Measurements from ENCODE around the gene ZNF12.
"Not testable (repeated sequence)": the region's sequence is repeated elsewhere in the genome, so short reads cannot be mapped to it uniquely, and the experiment has no call there.

Gene ZNF12

DNA sequence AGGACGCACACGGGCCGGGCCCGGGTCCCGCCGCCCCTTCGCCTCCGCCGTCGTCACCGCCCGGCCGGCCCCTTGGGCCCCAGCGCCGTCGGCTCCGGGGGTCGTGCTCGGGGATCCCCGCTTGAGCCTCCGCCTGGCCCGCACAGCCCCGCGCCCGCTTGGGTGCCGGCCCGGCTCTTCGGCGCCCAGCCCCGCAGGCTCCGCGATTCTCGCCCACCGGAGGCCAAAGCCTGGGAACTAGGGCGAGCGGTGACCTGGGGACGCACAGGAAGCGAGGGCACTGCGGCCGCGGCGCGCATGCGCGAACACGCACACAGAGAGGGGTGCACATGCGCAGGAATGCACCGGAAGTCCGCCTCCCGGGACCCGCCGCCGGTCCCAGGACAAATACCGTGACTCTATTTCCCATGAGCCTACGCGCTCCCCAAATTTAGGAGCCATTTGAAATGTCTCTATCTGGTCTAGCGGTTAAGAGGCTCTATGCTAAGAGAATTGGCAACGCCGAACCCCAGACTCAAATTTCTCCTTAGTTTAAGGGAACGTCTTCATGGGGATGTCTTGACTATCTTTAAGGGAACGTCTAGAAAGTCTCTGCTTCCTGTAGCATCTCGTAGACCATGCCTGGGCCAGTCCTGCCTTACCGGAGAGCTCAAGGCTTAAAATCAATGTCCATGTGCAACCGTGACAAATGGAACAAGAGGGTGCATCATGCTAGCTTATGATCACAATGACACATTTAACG lies at the start of gene ZNF12:
TSS of gene ZNF12 (minus strand) at position 282 of the 742 bp plus-strand sequence. CDS start 1,774 bp downstream, outside the sequence.
- DNase-seq, result peak; percentile 88

DNA sequence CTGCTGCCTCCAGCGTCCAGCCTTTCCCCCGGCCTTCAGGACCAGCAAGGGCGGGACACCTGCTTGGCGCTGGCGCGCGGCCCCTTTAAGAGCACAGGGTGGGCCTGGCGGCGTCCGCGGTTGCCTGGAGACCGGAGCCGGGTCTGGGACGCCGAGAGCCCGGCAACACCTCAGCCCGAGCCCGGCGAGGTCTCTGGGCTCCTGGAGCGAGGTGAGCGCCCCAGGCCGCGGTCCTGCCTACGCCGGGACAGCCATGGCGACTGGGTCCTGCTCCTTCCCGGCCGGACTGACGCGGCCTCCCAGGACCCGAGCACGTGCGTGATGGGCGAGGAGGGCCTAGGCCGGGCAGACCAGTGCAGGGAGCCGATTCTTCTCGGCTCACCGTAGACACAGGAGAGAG lies 47.2 kb upstream of the ZNF12 start, which contains the start of gene RSPH10B2:
TSS of gene RSPH10B2 (plus strand) at position 140 of the 400 bp plus-strand sequence. CDS start 3,575 bp downstream, outside the sequence.
- DNase-seq, result not testable (repeated sequence)

DNA sequence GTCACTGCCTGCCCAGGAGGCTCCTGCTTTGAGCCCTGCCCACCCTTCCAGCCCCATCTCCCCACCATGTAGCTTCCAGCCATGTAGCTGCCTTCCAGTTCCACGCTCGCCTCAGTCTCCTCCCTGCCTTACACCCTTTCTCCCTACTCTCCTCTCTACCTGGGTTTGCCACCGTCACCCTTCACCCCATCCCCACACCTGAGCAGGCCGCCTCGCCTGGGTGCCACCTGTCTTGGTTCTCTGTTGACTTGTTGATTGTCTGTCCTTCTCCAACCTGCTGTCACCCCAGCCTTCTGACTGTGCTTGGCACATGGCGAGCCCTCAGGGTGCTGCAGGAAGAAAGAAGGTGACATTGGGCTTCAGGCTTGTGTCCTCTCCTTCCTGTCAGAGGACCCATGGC lies 43.4 kb upstream of the ZNF12 start:
- DNase-seq, result not testable (repeated sequence)

DNA sequence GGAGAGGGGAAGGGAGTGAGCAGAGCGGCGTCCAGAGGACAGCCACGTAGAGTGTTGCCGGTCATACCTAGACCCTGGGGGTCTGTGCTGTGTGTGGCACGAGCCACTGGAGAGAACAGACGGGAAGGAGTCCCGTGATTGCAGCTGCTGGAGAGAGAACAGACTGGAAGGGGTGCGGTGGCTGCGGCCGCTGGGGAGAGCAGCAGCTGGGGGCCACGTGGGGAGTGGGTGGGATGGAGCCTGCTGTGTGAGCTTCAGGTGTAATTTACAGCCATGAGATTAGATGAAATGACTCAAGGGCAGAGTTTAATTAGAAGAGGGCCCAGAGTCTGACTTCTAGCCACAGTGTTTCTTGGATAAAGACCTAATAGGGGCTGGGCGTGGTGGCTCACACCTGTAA lies 42.6 kb upstream of the ZNF12 start:
- not testable (repeated sequence) for DNase-seq

DNA sequence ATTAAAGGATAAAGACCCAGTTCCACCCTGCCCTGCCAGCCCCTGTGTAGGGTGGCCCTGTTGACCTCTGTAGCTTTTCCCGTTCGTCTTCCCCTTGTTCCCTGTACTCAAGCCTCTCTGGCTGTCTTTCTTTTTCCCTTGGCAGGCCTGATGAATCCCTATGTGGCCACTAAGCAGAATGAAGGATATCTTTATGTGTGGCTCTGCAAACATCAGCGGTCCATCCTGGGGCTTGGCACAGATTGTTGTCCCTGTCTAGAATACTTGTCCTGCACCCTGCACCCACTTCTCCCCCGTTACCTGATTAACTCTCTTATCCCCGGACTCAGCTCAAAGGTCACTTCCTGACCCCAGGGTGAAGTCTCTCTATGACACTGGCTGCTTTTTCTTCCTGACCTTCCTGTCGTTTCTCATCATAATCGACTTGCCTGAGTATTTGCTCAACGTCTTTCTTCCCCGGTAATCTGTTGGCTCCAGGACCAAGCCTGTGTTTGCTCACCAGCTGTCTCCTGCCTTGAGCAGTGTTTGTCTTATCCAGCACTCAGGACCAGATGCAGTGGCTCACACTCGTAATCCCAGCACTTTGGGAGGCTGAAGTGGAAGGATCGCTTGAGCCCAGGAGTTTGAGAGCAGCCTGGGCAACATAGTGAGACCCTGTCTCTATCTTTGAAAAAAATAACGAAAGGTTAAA lies 37.8 kb upstream of the ZNF12 start:
- not testable (repeated sequence) for DNase-seq

DNA sequence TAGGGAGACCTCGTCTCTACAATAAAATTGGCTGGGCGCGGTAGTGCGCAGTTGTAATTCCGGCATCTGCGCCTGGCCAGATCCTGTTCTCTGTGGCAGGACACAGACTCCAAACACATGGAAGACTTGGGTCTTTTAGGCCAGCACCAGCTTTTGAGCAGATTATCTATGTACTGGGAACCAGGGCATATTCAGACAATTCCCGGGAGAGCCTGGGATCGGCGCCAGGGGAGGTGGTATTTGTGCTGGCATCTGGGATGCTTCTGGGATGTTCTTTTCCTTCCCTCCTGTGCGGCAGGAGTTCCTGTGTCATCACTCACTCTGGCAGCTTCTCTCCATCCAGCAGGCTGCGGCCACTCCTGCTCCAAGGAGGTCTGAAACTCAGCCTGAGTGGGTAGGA lies 31.7 kb upstream of the ZNF12 start:
- not testable (repeated sequence) for DNase-seq

DNA sequence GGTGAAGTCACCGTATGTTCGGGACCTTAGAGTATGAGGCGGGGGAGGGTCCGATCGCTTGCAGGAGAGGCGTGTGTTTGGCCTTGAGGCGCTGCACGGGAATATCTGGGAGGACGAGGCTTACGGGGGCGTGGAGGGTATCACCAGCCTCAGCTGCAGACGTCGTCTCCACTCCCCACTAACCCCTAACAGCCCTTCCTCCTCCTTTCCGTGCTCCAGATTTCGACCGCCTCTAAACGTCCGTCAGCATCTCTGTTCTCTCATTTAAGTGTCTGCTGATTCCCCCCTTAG lies 23.5 kb upstream of the ZNF12 start:
- no peak for DNase-seq

DNA sequence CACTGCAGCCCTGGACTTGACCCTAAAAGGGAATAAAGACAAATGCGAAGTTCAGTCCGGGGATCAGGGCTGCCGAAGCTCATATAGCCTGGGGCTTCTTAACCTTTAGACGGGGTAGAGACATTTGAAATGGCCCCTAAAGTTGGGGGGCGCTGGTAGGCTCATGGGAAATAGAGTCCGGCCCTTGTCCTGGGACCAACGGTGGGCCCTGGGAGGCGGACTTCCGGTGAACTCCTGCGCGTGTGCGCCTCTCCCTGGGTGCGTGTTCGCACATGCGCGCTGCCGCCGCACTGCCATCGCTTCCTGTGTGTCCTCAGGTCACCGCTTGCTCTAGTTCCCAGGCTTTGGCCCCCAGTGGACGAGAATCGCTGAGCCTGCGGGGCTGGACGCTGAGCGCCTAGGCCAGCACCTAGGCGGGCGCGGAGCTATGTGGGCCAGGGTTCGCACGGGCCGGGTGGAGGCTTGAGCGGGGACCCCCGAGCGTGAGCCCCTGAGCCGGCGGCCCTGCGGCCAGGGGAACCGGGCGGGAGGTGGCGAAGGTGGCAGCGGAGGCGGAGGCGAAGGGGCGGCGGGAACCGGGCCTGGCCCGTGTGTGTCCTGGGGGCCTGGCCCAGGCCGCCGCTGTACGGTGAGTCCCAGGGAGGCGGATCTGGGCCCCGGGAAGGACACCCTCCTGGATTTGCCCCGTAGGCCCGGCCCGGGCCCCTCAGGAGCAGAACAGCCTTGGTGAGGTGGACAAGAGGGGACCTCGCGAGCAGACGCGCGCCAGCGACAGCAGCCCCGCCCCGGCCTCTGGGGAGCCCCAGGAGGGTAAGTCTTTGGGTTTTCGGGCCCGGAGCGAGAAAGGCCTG lies 23.0 kb upstream of the ZNF12 start:
- DNase-seq, result peak; percentile 75

DNA sequence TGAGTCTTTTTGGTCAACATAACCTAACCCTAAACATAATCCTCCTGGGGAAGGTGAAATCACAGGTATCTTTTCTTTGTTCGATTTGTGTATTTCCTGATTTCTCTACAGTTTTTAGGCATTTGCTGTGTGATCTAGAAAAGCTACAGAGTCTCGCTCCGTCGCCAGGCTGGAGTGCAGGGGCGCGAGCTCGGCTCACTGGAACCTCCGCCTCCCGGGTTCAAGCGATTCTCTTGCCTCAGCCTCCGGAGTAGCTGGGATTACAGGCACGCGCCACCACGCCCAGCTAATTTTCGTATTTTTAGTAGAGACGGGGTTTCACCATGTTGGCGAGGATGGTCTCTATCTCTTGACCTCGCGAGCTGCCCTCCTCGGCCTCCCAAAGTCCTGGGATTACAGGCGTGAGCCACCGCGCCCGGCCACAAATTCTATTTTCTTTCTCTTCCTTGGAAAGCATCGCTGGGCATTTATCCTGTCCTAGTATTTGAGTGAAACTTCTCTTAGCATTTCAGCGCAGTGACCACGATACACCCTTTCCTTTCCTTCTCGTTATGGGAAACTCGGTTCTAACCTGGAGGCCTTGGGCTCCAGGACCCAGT lies 22.2 kb upstream of the ZNF12 start:
- DNase-seq, result not testable (repeated sequence)

DNA sequence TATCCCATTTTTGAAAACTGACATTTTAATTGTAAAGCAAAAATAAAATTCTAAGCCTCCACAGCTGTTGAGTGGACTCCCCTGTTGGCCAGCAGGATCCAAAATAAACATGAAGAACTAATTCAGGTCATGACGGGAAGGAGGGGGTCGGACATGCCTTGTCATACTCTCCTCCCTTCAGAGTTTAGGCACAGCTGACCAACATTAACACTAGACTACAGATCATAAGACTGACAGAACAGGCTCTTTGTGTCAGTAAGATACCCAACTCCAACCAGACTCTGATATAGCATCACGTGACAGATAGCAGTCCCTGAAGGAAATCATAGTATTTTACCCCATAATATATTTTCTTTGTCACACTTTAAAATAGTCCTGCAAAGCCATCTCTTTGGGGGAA lies 20.9 kb upstream of the ZNF12 start:
- DNase-seq, result no peak

DNA sequence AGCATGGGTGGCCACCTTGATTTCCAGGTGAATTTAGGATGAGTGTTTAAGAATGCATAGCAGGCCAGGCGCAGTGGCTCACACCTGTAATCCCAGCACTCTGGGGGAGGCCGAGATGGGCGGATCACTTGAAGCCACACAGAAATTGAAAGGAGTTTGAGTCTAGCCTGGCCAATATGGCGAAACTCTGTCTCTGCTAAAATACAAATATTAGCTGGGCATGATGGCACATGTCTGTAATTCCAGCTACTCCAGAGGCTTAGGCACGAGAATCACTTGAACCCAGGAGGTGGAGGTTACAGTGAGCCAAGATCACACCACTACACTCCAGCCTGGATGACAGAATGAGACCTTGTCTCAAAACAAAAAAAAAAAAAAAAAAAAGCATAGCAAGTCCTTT lies 19.6 kb upstream of the ZNF12 start:
- DNase-seq, result not testable (repeated sequence)

DNA sequence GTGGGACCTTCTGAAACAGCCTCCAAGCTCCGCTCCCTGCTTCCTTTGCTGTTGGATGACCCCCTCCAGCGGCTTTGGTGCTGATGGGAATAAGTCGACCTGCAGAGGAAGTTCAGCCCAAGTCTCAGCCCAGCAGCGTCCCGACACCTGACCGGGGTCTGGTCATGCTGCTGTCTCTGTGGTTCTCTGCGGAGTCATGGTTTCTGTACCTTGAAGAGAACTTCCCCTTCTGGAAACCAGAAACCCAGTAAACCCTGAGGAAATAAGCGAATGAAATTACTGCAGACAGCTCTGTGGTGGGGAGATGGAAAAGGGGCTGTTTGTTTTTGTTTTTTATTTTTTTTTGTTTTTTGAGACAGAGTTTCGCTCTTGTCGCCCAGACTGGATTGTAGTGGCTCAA lies 18.3 kb upstream of the ZNF12 start:
- DNase-seq, result no peak

DNA sequence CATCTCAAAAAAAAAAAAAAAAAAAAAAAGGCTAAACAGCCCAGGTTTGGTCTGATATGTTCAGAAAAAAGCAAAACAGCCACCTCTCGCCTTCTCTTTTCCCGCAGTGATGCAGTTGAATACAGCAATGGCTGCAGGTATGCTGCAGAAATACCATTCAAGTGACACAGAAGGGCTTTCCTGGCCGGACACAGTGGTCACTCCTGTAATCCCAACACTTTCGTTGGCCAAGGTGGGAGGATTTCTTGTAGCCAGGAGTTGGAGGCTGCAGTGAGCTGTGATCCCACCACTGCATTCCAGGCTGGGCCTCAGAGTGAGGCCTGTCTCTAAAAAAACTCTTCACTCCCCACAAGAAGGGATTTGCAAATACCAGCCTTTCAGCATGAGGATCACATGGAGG lies 17.6 kb upstream of the ZNF12 start:
- DNase-seq, result not testable (repeated sequence)

DNA sequence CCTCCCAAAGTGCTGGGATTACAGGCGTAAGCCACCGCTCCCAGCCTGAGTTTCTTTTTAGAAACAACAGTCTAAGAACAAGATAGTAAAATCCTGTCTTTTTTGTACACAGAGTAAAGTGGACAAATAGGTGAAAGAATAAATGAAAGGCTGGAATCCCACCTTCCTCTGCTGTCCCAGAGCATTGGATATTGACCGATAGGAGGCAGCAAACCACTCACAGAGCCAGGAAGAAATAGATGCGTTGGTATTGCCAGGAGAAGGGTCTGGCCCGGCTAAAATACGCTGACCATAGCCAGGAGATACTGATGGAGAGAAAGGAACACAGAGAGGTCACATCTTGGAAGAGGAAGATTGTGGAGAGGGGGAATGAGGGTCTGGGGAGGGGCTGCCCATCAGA lies 11.4 kb upstream of the ZNF12 start:
- no peak for DNase-seq

DNA sequence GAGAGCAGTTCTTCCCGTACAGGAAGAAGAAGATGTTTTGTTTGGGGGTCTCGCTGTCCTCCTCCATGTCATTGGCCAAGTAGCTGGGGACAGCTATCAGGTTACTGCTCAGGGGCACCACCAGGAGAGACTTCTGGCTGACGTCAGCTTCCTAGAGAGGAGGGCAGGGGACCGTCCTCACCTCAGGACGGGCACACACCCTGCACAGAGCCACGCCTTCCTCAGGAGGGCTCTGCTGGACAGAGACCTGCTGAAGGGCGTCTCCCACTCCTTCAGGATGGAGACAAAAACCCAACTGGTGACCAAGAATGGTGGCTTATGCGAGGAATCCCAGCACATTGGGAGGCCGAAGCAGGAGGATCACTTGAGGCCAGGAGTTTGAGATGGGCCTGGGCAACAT lies 9.2 kb upstream of the ZNF12 start:
- DNase-seq, result not testable (repeated sequence)

DNA sequence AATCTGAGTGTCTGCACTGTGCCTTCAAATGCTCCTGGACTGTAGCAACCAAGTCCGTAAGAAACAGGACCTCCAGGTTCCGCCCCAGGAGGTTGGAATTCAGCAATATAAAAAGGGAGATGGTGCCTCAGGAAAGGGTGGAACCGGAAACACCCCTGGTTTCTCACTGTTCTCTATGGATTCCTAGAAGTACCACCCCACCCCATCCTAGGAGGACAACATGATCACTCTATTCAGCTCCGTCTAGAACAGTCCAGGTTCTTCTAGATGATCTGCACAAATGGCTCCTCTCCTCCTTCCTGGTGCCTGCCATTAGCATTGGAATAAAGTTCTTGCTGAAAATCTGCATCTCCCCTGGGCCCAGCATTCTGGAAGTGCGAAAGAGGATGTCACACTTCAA lies 7.6 kb upstream of the ZNF12 start:
- no peak for DNase-seq

DNA sequence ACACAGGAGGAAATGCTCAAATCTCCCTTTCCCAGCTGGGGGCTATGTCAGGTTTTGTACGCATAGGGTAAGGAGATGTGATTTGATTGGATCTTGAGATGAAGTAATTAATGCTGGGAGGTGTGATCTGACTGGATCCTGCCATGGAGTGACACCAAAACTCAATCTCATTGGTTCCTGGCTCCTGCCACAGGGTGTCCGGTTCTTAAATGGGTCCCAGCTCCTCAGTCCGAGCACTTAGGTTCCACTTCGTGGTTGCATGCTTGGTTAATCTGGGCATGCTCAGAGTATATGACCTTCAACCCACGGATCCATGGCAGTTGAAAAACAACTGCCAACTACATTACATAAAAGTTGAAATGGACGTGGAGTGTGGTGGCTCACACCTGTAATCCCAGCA lies 3.1 kb upstream of the ZNF12 start:
- DNase-seq, result no peak

DNA sequence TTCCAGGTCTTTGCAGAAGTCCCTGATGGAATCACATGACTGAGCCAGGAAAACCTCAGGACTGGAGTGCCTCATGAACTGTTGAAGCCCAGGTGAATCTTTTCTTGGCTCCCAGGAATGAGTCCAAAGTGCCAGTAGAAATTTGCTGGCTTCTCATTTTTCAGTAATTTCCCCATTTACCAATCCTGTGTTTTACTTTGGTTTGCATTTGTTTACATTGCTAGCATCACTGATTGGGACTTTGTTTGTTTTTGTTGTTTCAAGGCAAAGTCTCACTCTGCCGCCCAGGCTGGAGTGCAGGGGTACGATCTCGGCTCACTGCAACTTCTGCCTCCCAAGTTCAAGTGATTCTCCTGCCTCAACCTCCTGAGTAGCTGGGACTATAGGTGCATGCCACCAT lies 1.6 kb upstream of the ZNF12 start:
- no peak for DNase-seq

DNA sequence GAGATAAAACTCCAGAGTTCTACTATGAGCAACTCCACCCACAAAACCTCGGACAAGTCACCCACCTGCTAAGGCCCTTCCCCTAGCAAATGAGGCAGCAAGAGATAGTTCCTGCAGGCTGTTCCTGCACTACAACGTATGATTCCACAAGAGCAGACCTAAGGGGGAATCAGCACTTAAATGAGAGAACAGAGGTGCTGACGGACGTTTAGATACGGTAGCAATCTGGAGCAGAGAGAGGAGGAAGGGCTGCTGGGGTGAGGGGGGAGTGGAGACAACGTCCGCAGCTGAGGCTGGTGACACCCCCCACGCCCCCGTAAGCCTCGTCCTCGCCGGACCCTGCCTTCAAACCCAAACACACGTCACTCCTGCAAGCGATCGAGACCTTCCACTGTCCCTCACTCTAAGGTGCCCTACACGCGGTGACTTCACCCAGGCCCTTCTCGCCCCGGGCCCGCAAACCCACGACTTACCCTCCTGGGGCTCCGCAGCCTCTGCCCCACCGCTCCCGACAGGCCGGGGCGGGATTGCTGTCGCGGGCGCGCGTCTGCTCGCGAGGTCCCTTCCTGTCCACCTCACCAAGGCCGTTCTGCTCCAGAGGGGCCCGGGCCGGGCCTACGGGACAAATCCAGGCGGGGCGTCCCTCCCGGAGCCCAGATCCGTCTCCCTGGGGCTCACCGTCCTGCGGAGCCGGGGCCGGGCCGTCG lies 635 bp downstream of the ZNF12 start:
- no peak for DNase-seq

DNA sequence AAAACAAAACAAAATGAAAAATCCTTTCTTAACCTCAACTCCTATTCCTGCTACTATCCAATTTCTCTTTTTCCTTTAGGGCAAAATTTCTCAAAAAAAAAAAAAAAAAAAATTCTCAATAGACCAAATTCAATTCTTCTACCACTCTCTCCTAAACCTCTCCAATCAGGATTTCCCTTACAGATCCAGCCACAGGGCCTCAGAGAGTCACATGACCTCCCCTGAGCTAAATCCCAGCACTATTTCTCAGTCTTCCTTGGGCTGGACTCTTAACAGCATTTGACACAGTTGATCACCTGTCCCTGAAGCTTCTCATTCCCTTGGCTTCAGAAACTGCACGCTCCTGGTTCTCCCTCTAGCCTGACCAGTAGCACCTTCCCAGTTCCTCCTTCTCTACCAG lies 4.9 kb downstream of the ZNF12 start:
- no peak for DNase-seq

DNA sequence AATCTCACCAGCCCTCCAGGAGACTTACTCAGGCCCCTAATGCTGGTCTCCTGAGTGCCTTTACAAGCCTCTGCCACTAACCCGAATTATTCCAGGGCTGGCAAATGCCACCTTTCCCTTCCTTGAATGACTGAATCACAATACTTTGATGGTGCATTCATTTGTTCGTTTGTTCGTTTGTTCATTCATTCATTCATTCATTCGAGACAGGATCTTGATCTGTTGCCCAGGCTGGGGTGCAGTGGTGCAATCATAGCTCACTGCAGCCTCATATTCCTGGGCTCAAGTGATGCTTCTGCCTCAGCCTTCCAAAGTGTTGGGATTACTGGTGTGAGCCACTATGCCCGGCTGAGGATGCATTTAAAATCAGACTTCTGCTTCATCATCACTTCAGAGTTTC lies 6.0 kb downstream of the ZNF12 start:
- DNase-seq, result no peak

DNA sequence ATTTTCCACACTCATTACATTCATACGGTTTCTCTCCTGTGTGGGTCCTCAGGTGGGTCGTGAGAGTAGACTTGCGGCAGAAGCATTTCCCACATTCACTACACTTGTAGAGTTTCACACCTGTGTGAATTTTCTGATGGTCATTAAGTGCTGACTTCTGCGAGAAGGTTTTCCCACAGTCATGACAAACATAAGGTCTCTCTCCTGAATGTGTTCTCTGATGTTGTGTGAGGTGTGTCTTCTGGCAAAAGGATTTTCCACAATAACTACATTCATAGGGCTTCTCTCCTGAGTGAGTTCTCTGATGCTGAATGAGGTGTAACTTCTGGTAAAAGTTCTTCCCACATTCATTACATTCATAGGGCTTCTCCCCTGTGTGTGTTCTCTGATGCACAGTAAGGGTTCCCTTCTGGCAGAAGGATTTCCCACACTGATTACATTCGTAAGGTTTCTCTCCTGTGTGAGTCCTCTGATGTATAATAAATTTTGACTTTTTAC lies 15.1 kb downstream of the ZNF12 start:
- DNase-seq, result no peak
